Motor neuron (in vitro differentiated cells): ENCODE measurements around the gene SUN2. TPM values are rescaled to one million over a fixed set of nuclear protein-coding genes. Genes with fewer than 3 reads are reported as not detected.

Experiments
- ATAC-seq, 8 experiments: fragments of 200-7000 bp; cut with Tn5 transposase; replicated peaks in 6 of 8; 2 replicates each; pipeline ENCODE4 v1.8.0; 2021; ENCODE audit warnings: mild to moderate bottlenecking in 8 of 8, moderate library complexity in 8 of 8
- H3K27ac ChIP-seq, 2 donors: fragments of 250-450 bp; sonication (Bioruptor Pico); 2 replicates each; pipeline ENCODE4 v1.9.0; 2021; ENCODE audit warnings: antibody characterized with exemption in 2 of 2, mild to moderate bottlenecking in 2 of 2, moderate library complexity in 1 of 2
- H3K4me1 ChIP-seq, 2 donors: fragments of 250-450 bp; sonication (Bioruptor Pico); replicated peaks in 1 of 2; 2 replicates each; pipeline ENCODE4 v1.6.1; 2021; ENCODE audit warnings: antibody characterized with exemption in 2 of 2, mild to moderate bottlenecking in 2 of 2, moderate library complexity in 1 of 2
- H3K4me3 ChIP-seq, 5 donors: fragments of 250-450 bp; sonication (Bioruptor Pico); 2 replicates each; pipeline ENCODE4 v1.9.0; 2021; ENCODE audit warnings: antibody characterized with exemption in 5 of 5, mild to moderate bottlenecking in 5 of 5, moderate library complexity in 4 of 5
- WGBS, 10 experiments: fragments of 450-650 bp; shearing (Covaris generic); methylation state at CpG; one replicate each; pipeline ENCODE4 v1.0.0; 2022; 5-methylcytosine and 5-hydroxymethylcytosine counted together
- in situ Hi-C, 9 experiments: fragments of 400-800 bp; cut with MboI; loops; one replicate each; pipeline ENCODE4 v1.15.0; 2021; ENCODE audit warnings: low sequenced_read_pairs in 9 of 9, low pct_unique_long_range_greater_than_20kb in 2 of 9; ENCODE audit not compliant: unreplicated experiment in 9 of 9
- total RNA-seq, 8 experiments: library from RNA; unstranded; fragments of 300-600 nt; gene quantifications; 2 replicates each; pipeline versions ENCODE4 v1.2.3 to v1.2.4, GENCODE V29; 2022

SUN2 gene
- total RNA-seq, 8 experiments from 2014 or later = 29.8 to 49.9 (median 38.0) TPM

- in situ Hi-C loops = no loop called here
- Histone ChIP-seq H3K4me3 (no peak overlapping the region), H3K4me1 (peaks cover 0 to 7% of the 10 kb centered on the region in 2 donors), H3K27ac (no peak overlapping the region)
- no peak for ATAC-seq
- WGBS, 10 experiments = 67 to 100% (median 86%) methylated on average over 1 to 4 of the region's 7 CpGs; no CpG with 5 or more reads in 5 of the 10 experiments
These were observed 19.6 kb downstream of the SUN2 start for GRCh38 chr22:38736257-38736570.

GRCh38 chr22:38735465-38736256 is 20.1 kb downstream of the SUN2 start:
- Histone ChIP-seq H3K27ac (no peak overlapping the region), H3K4me1 (peaks cover 0 to 7% of the 10 kb centered on the region in 2 donors), H3K4me3 (no peak overlapping the region)
- ATAC-seq = no peak
- 80 to 100% (median 85%) methylated on average over 1 to 5 of the region's 15 CpGs; no CpG with 5 or more reads in 3 of the 10 experiments for WGBS, 10 experiments
- in situ Hi-C loops = no loop called here

- ATAC-seq = no peak
- no peak overlapping the region for H3K4me3 ChIP-seq
- in situ Hi-C loops = no loop called here
- H3K4me1 ChIP-seq = peaks cover 0 to 7% of the 10 kb centered on the region in 2 donors
- no peak overlapping the region for H3K27ac ChIP-seq
- no CpG with 5 or more reads among the region's 7 CpGs for WGBS, 10 experiments
These were observed 20.7 kb downstream of the SUN2 start for GRCh38 chr22:38735126-38735464.

- H3K4me3 ChIP-seq = no peak overlapping the region
- in situ Hi-C loops = no loop called here
- 40 to 100% (median 87%) methylated on average over 1 to 4 of the region's 13 CpGs; no CpG with 5 or more reads in 4 of the 10 experiments for WGBS, 10 experiments
- H3K27ac ChIP-seq = no peak overlapping the region
- H3K4me1 ChIP-seq = peaks cover 0 to 7% of the 10 kb centered on the region in 2 donors
- no peak for ATAC-seq
These were observed 21.2 kb downstream of the SUN2 start for GRCh38 chr22:38734421-38735100.

GRCh38 chr22:38733724-38734381 is 21.9 kb downstream of the SUN2 start:
- in situ Hi-C loops = no loop called here
- Histone ChIP-seq H3K27ac (peak overlapping the region in 1 of 2 donors; percentile 38), H3K4me3 (no peak overlapping the region), H3K4me1 (peaks cover 0 to 7% of the 10 kb centered on the region in 2 donors)
- peak in 3 of 8 experiments; percentile 1 to 6 (median 4) for ATAC-seq
- WGBS, 10 experiments = 67 to 100% (median 100%) methylated on average over 1 to 4 of the region's 8 CpGs; no CpG with 5 or more reads in 4 of the 10 experiments

- no peak overlapping the region for H3K27ac ChIP-seq
- 7 to 100% (median 71%) methylated on average over 1 to 3 of the region's 4 CpGs; no CpG with 5 or more reads in 5 of the 10 experiments for WGBS, 10 experiments
- peaks cover 0 to 7% of the 10 kb centered on the region in 2 donors for H3K4me1 ChIP-seq
- in situ Hi-C loops = no loop called here
- peak; percentile 14 to 57 (median 44) for ATAC-seq
- H3K4me3 ChIP-seq = no peak overlapping the region
These were observed 22.5 kb downstream of the SUN2 start for GRCh38 chr22:38733329-38733723.

- peak in 5 of 8 experiments; percentile 13 to 73 (median 35) for ATAC-seq
- WGBS, 10 experiments = 90 to 100% (median 93%) methylated on average over 1 to 3 of the region's 13 CpGs; no CpG with 5 or more reads in 5 of the 10 experiments
- Histone ChIP-seq H3K27ac (no peak overlapping the region), H3K4me3 (no peak overlapping the region), H3K4me1 (peaks cover 0 to 7% of the 10 kb centered on the region in 2 donors)
- in situ Hi-C loops = no loop called here
These were observed 23.5 kb downstream of the SUN2 start for GRCh38 chr22:38732251-38732815.

- Histone ChIP-seq H3K27ac (no peak overlapping the region), H3K4me1 (peaks cover 0 to 7% of the 10 kb centered on the region in 2 donors), H3K4me3 (no peak overlapping the region)
- peak in 3 of 8 experiments; percentile 3 to 7 (median 5) for ATAC-seq
- 83 to 100% (median 100%) methylated on average over 1 to 3 of the region's 6 CpGs; no CpG with 5 or more reads in 7 of the 10 experiments for WGBS, 10 experiments
- in situ Hi-C loops = no loop called here
These were observed 24.1 kb downstream of the SUN2 start for GRCh38 chr22:38731703-38732161.

- no peak overlapping the region for H3K4me3 ChIP-seq
- H3K4me1 ChIP-seq = peaks cover 0 to 7% of the 10 kb centered on the region in 2 donors
- H3K27ac ChIP-seq = no peak overlapping the region
- peak in 1 of 8 experiments; percentile 4 for ATAC-seq
- in situ Hi-C loops = no loop called here
- 100% methylated on average over 1 of the region's 13 CpGs; no CpG with 5 or more reads in 8 of the 10 experiments for WGBS, 10 experiments
These were observed 25.4 kb downstream of the SUN2 start for GRCh38 chr22:38730411-38730871.

GRCh38 chr22:38729946-38730345 is 25.9 kb downstream of the SUN2 start:
- in situ Hi-C loops = no loop called here
- Histone ChIP-seq H3K4me1 (peaks cover 0 to 7% of the 10 kb centered on the region in 2 donors), H3K27ac (no peak overlapping the region), H3K4me3 (no peak overlapping the region)
- ATAC-seq = no peak
- 100% methylated on average over 1 to 3 of the region's 6 CpGs; no CpG with 5 or more reads in 8 of the 10 experiments for WGBS, 10 experiments

- Histone ChIP-seq H3K27ac (no peak overlapping the region), H3K4me1 (peaks cover 0 to 7% of the 10 kb centered on the region in 2 donors), H3K4me3 (no peak overlapping the region)
- no peak for ATAC-seq
- in situ Hi-C loops = no loop called here
- WGBS, 10 experiments = 86 to 100% (median 95%) methylated on average over 1 to 10 of the region's 18 CpGs; no CpG with 5 or more reads in 3 of the 10 experiments
These were observed 26.7 kb downstream of the SUN2 start for GRCh38 chr22:38728871-38729796.
